Activated CD4-positive, alpha-beta T cell treated with anti-CD3 and anti-CD28 coated beads for 1 hour (primary cell): ENCODE data around the gene CCT6B.
"Not testable (repeated sequence)": the region's sequence is repeated elsewhere in the genome, so short reads cannot be mapped to it uniquely, and the experiment has no call there.

ENCODE experiments used
- DNase-seq: peaks from one replicate; pipeline ENCODE4 v3.0.0-alpha.2; 2020

The CCT6B gene

GRCh38 chr17:34980353-34980680 is 19.1 kb upstream of the CCT6B start, which contains the start of gene LIG3:
LIG3 (plus strand) TSS chr17:34980512; CDS start chr17:34983006, 2,494 bp downstream.
- DNase-seq: peak; percentile 90

DNA sequence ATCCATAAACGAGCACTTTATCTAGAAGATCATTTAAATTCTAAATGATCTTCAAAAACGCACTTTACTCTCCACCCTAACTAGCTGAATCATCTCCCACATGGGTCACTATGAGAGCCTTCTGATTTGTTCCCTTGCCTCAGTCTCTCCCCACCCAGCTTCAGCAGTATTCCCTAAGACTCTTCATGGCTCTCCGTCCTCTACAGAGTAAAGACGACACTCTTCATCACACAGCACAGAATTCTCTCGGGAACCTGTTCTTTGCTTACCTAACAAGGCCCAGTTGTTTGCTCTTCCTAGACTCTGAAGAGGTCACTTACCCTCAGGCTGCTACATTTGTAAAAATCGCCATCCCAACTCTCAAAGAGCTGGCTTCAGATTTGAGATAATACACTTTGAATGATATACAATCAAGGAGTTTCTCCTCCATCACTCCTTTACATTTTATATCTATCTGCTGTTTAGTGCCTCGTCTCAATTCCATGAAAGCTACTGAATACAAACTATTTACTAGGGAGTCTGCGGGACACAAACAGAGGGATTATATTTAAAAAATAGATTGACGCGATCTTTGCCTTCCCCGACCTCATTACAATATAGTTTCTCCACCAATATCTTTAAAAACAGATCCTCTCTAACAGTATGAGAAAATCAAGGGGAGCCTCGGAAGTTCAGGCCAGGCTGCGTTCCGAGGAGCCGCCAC is 18.5 kb upstream of the CCT6B start:
- DNase-seq: no peak

DNA sequence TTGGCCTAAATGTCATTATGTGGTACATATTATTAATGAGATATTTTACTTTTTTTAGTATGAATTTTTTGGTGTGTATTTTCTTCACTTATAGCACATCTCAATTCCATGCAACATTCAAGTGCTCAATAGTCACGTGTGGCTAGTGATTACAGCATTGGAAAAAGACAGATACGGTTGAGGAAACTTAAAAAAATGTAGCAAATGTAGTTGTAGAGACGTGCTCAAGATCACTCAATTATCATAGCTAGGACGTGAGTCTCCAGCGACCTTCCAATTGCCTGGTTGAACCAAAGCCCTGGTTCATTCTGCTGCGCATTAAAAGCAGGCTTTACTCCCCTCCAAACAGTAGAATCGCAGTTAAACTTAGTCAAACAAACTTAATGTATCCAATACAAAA is 17.9 kb upstream of the CCT6B start:
- DNase-seq: no peak

DNA sequence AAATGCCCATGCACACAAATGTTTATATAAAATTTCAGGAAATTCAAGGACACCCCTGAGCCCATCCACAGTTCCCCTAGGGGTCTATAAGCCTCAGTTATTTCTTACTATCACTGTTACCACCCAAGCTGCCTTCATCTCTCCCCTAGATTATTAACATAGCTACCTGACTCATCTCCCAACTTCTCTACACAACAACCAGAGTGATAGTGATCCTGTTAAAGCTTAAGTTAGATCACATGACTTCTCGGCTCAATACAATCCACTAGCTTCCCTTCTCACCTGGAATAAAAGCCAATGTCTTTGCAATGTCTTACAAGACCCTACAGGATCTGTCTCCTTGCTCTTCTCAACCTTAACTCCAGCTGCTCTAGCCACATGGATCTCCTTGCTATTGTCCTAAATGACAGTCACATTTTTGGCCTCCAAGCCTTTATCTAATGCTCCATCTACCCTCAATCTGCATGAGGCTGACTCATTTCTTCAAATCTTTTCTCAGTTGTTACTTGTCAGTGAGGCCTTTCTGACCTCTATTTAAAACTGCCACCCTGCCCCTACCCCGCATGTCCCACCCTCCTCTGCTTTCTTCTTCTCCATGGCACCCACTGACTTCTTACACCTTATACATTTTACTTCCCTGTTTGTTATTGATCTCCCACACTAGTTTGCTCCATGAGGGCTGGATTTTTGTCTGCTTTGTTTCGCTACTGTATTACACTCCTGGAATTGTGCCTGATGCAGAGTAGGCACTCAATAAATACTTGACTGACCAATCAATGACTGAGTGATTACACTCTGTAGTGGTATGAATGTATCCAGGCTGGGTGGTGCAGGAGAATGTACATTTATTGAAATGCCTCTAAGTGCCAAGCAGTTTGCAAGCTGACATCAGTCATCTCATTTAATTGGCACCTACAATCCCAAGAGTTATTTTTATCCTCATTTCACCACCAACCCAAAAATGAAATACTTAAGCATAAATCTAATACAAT is 13.8 kb upstream of the CCT6B start:
- DNase-seq: no peak

DNA sequence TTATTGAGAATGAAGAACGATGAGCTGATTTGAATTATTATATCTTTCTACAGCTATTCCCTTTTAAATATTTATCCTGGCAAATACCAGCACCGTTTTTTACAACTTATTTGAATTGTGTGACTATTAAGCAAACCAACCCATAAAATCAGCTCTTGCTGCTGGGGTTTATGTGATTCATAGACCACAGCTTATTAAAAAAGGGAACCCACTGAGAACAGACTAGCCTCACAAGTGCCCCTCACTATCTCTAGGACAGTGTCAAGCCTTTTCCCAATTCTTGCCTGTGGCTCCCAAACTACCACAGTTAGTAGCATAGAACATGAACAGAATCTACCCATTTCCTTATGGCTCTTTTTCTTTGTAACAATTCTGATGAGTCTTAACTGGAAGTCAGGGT is 12.9 kb upstream of the CCT6B start:
- no peak for DNase-seq

- DNase-seq: no peak
Measured at GRCh38 chr17:34958438-34958837, 2.8 kb downstream of the CCT6B start.

DNA sequence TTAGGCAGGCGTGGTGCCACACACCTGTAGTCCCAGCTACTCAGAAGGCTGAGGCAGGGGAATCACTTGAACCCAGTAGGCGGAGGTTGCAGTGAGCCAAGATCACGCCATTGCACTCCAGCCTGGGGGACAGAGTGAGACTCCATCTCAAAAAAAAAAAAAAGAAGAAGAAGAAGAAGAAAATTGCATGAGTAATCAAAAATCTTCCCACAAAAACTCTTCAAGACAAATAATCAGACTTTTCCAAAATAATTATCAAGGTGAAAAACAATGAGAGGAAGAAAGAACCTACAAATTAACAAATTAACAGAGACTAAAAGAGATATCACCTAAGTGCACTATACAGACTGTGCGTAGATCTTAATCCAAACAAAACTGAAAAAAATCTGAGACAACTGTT is 10.5 kb downstream of the CCT6B start:
- DNase-seq: not testable (repeated sequence)

- DNase-seq: no peak
Measured at GRCh38 chr17:34930283-34930682, 31.0 kb downstream of the CCT6B start.

DNA sequence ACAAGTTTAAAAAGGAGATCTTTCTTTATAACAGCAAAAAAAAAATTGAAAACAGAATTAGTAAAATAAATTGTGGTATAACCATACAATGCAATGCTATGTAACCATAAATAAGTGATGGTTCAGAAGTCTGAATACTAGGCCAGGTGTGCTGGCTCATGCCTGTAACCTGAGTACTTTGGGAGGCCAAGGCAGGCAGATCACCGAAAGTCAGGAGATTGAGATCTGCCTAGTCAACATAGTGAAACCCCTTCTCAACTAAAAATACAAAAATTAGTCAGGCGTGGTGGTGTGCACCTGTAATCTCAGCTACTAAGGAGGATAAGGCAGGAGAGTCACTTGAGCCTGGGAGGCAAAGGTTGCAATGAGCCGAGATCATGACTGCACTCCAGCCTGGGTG is 34.6 kb downstream of the CCT6B start:
- DNase-seq: no peak

- DNase-seq: no peak
Measured at GRCh38 chr17:34920676-34921075, 40.6 kb downstream of the CCT6B start.

GRCh38 chr17:34917381-34917780 is 43.9 kb downstream of the CCT6B start:
- DNase-seq: no peak

- no peak for DNase-seq
Measured at GRCh38 chr17:34916120-34916519, 45.1 kb downstream of the CCT6B start.

DNA sequence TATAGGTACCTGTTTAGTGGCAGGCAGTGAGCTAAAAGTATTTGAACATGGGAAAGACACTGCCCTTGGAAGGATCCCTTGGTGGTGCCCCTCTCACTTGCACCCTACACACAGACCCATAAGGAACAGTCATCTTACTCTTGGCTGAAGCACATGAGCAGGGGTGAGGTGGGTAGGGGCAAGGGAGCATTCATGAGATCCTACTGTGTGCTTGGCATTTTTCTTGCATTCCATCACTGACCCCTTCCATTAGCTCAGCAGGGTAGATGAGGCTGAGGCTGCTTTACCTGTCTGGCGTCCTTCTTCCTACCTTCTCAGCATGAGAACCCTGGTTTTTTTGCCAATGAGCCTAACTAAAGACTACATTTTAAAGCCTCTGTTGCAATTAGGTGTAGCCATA is 48.3 kb downstream of the CCT6B start:
- no peak for DNase-seq

DNA sequence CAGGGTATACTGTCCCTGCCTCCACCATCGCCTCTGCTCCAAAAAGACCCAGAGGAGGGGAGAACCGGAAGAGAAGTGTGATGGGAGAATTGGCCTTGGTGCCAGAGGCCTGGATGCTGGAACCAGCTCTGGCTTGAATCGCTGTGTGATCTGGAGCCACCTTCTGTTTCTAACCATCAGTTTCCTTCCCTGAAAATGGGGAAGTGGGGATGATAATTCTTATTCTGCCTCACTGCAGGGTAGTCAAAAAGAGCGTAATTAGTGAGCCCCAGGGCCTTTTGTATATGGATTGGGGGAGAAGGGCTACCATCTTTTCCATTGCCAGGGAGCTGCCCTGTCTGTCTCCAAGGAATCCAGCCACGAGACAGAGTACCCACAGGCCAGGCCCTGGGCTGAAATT is 52.2 kb downstream of the CCT6B start:
- no peak for DNase-seq

GRCh38 chr17:34902831-34903547 is 58.3 kb downstream of the CCT6B start:
- no peak for DNase-seq

GRCh38 chr17:34899643-34900291 is 61.5 kb downstream of the CCT6B start:
- DNase-seq: no peak

GRCh38 chr17:34895383-34895782 is 65.9 kb downstream of the CCT6B start:
- no peak for DNase-seq

- DNase-seq: no peak
Measured at GRCh38 chr17:34894964-34895363, 66.3 kb downstream of the CCT6B start.

- DNase-seq: no peak
Measured at GRCh38 chr17:34892461-34893249, 68.6 kb downstream of the CCT6B start.

- no peak for DNase-seq
Measured at GRCh38 chr17:34886831-34887230, 74.4 kb downstream of the CCT6B start.

DNA sequence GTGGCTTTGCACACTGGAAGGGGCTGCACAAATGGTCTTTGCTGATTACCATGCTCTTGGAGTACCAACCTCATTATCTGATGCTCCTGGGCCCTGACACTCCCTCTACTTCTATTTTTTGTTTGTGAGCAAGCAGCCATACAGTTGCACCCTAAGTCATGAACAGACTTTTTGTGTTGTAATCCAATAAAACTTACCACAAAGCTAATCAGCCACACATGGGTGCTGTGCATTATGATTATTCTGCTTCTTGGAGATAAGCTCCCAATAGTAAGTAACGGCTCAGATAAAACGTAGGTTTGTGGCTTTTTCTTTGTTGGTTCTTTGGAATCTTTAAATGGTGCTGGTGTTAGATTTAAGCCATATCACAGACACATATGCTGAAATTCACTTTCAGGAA is 76.2 kb downstream of the CCT6B start:
- no peak for DNase-seq

GRCh38 chr17:34884597-34884996 is 76.7 kb downstream of the CCT6B start:
- DNase-seq: no peak
